Measurements from ENCODE around the gene PRR18. TPM values are rescaled to one million over a fixed set of nuclear protein-coding genes. Genes with fewer than 3 reads are reported as not detected.
"Not testable (repeated sequence)": the region's sequence is repeated elsewhere in the genome, so short reads cannot be mapped to it uniquely, and the experiment has no call there.

Gene PRR18
- total RNA-seq: not detected

- no peak for DNase-seq
These were observed at the start of gene PRR18 for GRCh38 chr6:166308033-166308768. PRR18 (minus strand) TSS chr6:166308392; CDS start chr6:166308142, 250 bp downstream.

GRCh38 chr6:166355552-166355951 lies 47.4 kb upstream of the PRR18 start:
- DNase-seq: no peak

- DNase-seq: no peak
These were observed 46.8 kb upstream of the PRR18 start for GRCh38 chr6:166354965-166355364.

- DNase-seq: no peak
These were observed 46.0 kb upstream of the PRR18 start for GRCh38 chr6:166354143-166354542.

- no peak for DNase-seq
These were observed 45.3 kb upstream of the PRR18 start for GRCh38 chr6:166353507-166353906.

- no peak for DNase-seq
These were observed 44.7 kb upstream of the PRR18 start for GRCh38 chr6:166352923-166353322.

GRCh38 chr6:166351715-166352285 lies 43.6 kb upstream of the PRR18 start:
- DNase-seq: no peak

GRCh38 chr6:166348305-166348949 lies 40.2 kb upstream of the PRR18 start:
- no peak for DNase-seq

- no peak for DNase-seq
These were observed 38.8 kb upstream of the PRR18 start for GRCh38 chr6:166346965-166347364.

- no peak for DNase-seq
These were observed 38.3 kb upstream of the PRR18 start for GRCh38 chr6:166346449-166346848.

GRCh38 chr6:166345672-166346071 lies 37.5 kb upstream of the PRR18 start:
- not testable (repeated sequence) for DNase-seq

GRCh38 chr6:166344921-166345320 lies 36.7 kb upstream of the PRR18 start:
- DNase-seq: not testable (repeated sequence)

GRCh38 chr6:166344240-166344639 lies 36.0 kb upstream of the PRR18 start:
- no peak for DNase-seq

- no peak for DNase-seq
These were observed 34.9 kb upstream of the PRR18 start for GRCh38 chr6:166343150-166343487.

GRCh38 chr6:166342349-166343149 lies 34.4 kb upstream of the PRR18 start, which contains the start of gene SFT2D1:
SFT2D1 (minus strand) TSS chr6:166342545; CDS start chr6:166342481, 64 bp downstream.
- peak; percentile 38 for DNase-seq

- no peak for DNase-seq
These were observed 33.8 kb upstream of the PRR18 start for GRCh38 chr6:166341977-166342348.

- DNase-seq: no peak
These were observed 33.3 kb upstream of the PRR18 start for GRCh38 chr6:166341464-166341863.

- no peak for DNase-seq
These were observed 30.7 kb upstream of the PRR18 start for GRCh38 chr6:166338854-166339253.

- DNase-seq: no peak
These were observed 28.7 kb upstream of the PRR18 start for GRCh38 chr6:166336847-166337246.

GRCh38 chr6:166335378-166336302 lies 27.4 kb upstream of the PRR18 start:
- no peak for DNase-seq

GRCh38 chr6:166334878-166335277 lies 26.7 kb upstream of the PRR18 start:
- no peak for DNase-seq
